DMS53 treated with DMSO at 0.1 percent for 48 hours (cell line): ENCODE measurements around the gene PCNX2.
"Not testable (repeated sequence)": the region's sequence is repeated elsewhere in the genome, so short reads cannot be mapped to it uniquely, and the experiment has no call there.

ENCODE experiments used
- DNase-seq: peaks from one replicate; lab custom pipeline; 2025; ENCODE audit not compliant: unreplicated experiment; lab: John Stamatoyannopoulos, UW

Gene PCNX2

GRCh38 chr1:233112186-233113008, 183.1 kb downstream of the PCNX2 start:
- no peak for DNase-seq

DNA sequence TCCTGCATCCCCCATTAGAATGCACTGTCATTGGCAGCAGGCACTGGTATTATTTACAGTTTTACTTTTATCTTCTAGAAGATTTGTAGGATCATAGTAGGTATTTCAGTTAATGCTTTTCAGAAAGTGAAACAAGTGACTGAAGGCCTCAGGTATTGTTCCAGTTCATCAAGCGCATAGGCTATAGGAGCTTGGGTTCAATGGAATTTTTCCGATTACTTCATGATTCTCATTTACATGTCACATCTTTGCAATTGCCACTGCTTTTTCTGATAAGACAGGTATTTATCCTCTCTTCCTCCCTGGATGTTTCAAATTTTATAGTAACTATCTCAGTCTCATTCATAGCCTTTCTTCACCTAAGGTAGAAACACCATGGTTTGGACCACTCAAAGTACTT, 183.8 kb downstream of the PCNX2 start:
- DNase-seq = no peak

DNA sequence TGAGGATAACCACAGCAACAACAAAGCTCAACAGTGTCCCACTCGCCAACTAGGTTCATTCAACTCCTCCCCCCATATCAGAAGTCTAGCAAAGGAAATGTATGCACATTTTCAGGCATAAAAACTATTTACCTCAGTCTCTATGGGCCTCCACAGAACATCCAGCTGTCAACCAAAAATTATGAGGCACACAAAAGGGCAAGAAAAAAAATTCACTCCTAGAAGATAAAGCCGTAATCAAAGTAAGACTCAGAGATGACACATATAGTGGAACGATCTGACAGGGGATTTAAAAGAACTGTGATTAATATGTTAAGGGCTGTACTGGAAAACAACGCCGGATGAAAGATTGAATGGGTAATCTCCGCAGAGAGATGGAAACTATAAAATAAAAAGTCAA, 186.4 kb downstream of the PCNX2 start:
- no peak for DNase-seq

- not testable (repeated sequence) for DNase-seq
These were observed 187.8 kb downstream of the PCNX2 start for GRCh38 chr1:233107716-233108130.

DNA sequence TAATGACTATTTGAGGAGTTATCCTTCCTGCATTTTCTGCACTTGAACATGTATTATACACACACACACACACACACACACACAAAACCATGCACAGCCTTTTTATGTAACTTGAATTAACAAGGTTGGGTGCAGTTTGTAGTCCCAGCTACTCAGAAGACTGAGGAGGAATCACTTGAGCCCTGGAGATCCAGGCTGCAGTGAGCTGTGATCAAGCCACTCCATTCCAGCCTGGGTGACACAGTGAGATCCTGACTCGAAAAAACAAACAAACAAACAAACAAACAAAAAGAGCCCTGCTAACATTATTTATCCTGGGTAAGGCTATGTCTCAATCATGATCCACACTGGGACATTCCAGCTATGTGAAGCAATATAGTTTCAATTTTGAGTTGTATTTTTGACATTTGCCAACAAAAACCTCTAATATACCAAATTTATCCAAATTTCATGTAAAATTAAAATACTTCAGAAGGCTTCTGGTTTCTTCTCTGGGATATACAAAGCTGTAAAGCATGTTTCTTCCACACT, 188.3 kb downstream of the PCNX2 start:
- no peak for DNase-seq

DNA sequence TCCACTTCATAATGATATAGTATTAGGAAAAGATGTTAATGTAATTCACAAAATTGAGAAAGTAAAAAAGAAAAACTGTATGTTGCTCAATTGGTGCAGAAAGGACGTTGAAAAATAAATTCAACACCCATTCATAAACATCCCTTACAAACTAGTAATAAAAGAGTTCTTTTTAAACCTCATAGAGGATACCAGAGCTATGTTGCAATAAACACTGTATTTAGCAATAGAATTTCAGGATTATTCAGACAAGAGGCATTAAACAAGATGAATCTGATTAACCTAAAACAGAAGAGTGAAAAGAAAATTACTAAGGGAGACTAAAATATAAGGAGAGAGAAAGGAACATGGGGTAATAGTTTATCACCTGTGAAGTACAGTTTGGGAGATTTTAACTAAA, 190.3 kb downstream of the PCNX2 start:
- no peak for DNase-seq

- DNase-seq = no peak
These were observed 193.2 kb downstream of the PCNX2 start for GRCh38 chr1:233102341-233102740.

GRCh38 chr1:233097959-233098580, 197.5 kb downstream of the PCNX2 start:
- no peak for DNase-seq

DNA sequence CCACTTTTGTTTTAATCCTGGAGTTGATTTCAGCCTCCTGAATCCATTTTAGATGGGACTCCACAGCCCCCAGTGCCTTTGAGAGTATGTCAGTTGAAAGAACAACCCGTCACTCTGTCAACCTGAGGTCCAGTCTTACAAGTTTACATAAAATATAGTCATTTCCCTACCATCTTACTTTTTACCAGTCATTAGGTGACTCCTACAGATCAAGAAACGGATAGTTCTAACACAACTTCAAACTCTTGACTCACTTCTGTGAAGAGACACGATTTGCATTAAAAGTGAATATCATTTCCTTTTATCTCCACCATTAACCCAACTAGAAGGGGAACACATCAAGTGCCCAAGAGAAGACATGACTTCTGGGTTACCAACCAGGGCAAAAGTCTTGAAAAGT, 198.0 kb downstream of the PCNX2 start:
- no peak for DNase-seq

GRCh38 chr1:233094691-233095090, 200.8 kb downstream of the PCNX2 start:
- DNase-seq = no peak

- DNase-seq = no peak
These were observed 201.3 kb downstream of the PCNX2 start for GRCh38 chr1:233094269-233094668.

- DNase-seq = no peak
These were observed 204.6 kb downstream of the PCNX2 start for GRCh38 chr1:233090746-233091494.

DNA sequence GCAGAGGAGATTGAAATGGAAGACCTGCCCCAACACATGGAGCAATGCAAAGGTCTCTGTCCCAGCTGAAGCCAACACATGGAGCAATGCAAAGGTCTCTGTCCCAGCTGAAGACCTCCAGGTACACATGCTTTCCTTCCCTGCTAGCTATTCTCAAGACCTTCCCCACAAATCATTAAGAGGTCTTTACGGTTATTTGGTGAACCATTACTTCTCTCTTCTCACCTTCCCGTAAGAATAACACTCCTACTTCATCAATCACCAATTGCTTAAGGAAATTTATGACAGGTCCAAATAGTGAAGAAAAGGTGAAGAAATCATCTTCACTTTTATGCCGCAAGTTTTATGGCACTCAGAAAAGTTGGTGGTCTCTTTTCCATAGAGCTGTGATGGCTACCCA, 206.3 kb downstream of the PCNX2 start:
- no peak for DNase-seq

DNA sequence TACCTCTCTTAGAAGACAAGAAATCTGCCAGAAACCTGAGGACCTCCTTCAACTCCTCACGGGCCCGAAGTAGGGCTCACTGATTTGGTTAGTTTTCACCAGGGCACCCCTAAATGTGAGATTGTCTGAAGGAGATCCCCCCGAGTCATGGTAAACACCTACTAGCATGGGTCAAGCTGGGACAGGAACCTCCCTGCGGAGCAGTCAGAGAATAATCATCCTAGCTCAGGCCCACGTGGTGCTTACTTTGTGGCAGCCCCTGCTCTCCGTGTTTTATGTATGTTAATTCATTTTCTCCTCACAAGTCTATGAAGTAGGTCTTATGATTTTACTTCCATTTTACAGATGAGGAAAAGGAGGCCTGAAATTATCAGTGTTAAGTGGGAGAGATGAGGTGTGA, 206.9 kb downstream of the PCNX2 start:
- DNase-seq = no peak

DNA sequence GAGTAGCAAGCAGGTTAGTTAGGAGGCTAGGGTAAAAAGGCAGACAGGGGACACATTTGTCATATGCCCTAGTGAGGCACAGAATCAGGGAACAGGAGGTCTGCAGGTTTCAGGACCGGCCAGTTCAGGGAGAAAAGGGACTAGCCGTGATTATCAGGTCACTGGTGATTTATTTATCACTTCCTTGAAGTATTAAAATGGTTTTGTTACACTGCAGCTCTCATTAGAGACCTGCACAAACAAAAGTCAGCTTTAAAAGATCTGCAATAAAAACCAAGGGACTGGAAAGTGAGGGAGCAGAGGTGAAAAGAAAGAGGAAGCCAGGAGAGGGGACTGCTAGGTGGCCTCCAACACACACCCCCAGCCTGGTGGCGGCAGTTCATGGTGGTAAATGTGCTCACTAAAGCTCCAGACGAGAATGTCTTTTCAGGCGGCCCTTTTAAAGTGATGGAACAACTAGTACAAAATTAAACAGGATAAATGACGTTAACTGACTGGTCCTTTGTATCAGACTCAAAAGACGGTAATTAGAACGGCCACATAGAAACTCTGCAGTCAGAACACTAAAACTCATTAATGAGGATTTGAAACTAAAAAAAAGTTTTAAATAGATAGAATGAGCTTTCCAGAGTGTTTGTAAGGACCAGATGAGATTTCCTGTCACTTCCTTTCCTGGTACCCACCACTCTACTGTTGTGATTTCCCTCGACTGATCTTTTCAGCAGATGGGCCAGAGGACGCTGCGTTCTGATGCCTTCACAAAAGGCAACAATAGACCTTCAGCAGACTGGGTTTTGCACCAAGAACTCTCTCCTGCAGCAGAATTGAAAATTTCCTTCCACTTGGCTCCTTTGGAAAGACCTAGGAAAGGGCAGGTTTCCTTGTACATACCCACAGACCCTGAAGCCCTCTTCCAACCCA, 208.3 kb downstream of the PCNX2 start:
- no peak for DNase-seq

DNA sequence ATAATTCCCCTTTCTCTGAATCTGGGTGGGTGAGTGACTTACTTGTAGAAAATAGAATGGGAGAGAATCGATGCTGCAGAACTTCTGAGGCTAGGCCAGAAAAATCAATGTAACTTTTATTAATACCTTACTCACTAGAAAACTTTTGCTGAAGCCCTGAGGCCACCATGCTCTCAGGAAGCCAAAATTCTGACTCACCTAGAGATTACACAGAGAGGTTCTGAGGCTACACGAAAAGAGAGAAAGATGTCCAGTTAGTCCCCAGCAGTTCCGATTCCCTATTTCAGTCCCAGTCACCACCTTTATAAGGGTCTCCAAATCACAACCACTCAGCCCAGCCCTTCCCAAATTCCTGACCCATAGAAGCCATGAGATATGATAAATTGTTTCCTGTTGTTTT, 210.0 kb downstream of the PCNX2 start:
- no peak for DNase-seq

DNA sequence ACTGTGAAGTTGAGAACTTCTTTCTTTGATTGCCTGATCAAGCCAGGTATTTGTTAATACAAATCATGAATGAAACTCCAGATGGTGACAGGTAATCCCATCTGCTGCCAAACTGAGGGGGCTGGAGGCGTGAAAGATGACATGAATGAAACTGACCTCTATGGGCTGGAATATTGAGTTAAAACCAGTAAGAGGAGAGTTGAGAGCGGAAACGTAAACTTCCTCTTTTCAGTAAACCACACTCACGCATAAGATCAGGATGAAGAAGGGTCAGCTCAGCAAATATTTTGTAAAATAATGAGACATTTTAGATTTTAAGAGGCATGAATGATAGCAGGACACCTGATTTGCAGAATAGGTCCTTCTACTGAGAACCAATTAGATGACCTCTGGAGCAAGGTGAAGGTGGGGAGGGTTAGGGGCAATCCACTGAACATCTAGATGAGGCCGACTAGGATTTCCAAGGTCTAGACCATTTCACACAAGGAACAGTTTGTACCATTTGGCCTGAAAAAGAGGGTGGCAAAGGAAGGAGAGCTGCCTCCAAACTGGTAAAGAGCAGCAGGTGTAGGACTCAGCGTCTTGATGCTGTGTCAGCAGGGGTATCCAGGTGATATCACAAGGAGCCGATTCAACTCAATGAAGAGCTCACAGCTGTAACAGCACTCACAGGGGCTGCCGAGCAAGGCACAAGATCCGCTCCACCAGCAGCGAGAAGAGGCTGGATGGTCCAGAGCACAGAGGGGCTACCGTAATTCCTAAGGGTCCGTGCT, 212.6 kb downstream of the PCNX2 start:
- no peak for DNase-seq

DNA sequence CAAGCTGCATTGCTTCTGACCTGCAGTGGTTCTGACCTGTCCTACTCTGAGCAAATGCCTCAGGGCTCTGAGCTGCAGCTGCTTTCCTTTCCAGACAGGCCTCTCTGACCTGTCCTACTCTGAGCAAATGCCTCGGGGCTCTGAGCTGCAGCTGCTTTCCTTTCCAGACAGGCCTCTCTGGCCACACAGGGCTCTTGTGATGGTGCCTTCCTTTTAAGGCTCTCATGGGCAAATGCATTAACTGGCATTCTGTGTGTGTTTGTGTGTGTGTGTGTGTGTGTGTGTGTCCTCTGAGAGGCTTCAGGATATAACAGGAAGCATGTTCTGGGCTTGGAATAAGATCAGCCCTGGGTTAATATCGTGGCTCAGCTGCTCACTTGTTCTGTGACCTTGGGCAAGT, 213.8 kb downstream of the PCNX2 start:
- no peak for DNase-seq

- not testable (repeated sequence) for DNase-seq
These were observed 214.7 kb downstream of the PCNX2 start for GRCh38 chr1:233080827-233081226.

- no peak for DNase-seq
These were observed 215.2 kb downstream of the PCNX2 start for GRCh38 chr1:233080286-233080685.
